Osteoblast (primary cell): ENCODE data around the gene COL23A1. TPM values are rescaled to one million over a fixed set of nuclear protein-coding genes. Genes with fewer than 3 reads are reported as not detected.

Experiments used
- DNase-seq: peaks from one replicate; pipeline ENCODE4 v3.0.0; 2011; ENCODE audit warnings: low spot score, mixed read lengths; ENCODE audit not compliant: insufficient read length; ENCODE audit errors: missing footprints
- H2AFZ ChIP-seq: 2 replicates; pipeline ENCODE4 v1.6.0; 2011; ENCODE audit warnings: mild to moderate bottlenecking, low read length
- H3K27ac ChIP-seq: 2 replicates; pipeline ENCODE4 v1.5.1; 2011; ENCODE audit warnings: mild to moderate bottlenecking, low read depth, low read length, moderate library complexity
- H3K27me3 ChIP-seq: 2 replicates; pipeline ENCODE4 v1.6.0; 2012; ENCODE audit warnings: mild to moderate bottlenecking, control low read depth, inconsistent platforms, low read length, moderate library complexity; ENCODE audit not compliant: insufficient read depth
- H3K36me3 ChIP-seq: 2 replicates; pipeline ENCODE4 v1.5.1; 2011; ENCODE audit warnings: mild to moderate bottlenecking, low read length, control low read depth, moderate library complexity; ENCODE audit not compliant: insufficient read depth
- H3K4me1 ChIP-seq: 2 replicates; pipeline ENCODE4 v1.5.1; 2011; ENCODE audit warnings: mild to moderate bottlenecking, low read length, control low read depth, moderate library complexity; ENCODE audit not compliant: insufficient read depth
- H3K4me2 ChIP-seq: 2 replicates; pipeline ENCODE4 v1.6.0; 2011; ENCODE audit warnings: mild to moderate bottlenecking, low read length; ENCODE audit not compliant: insufficient read depth
- H3K4me3 ChIP-seq: fragments of 200-600 bp; sonication (generic); 3 replicates; pipeline ENCODE4 v1.5.1; 2012; ENCODE audit warnings: mild to moderate bottlenecking, low read length, inconsistent platforms; ENCODE audit not compliant: insufficient read depth
- H3K79me2 ChIP-seq: 2 replicates; pipeline ENCODE4 v1.6.0; 2012; ENCODE audit warnings: mild to moderate bottlenecking, low read length, control low read depth, inconsistent platforms; ENCODE audit not compliant: insufficient read depth
- H3K9me3 ChIP-seq: 2 replicates; pipeline ENCODE4 v1.5.1; 2011; ENCODE audit warnings: low read depth, low read length, control low read depth
- H4K20me1 ChIP-seq: 2 replicates; pipeline ENCODE4 v1.6.0; 2012; ENCODE audit warnings: mild to moderate bottlenecking, low read length, control low read depth; ENCODE audit not compliant: insufficient read depth
- CTCF ChIP-seq: IDR thresholded peaks from 2 replicates; pipeline ENCODE4 v1.5.1; 2011; ENCODE audit warnings: mild to moderate bottlenecking, low read depth, low read length, moderate library complexity; ENCODE audit errors: extremely low read depth
- total RNA-seq: library from RNA; depleted of rRNA; stranded (reverse); fragments of >200 nt; gene quantifications from 2 replicates; pipeline ENCODE4 v1.2.3, GENCODE V29; 2012

The COL23A1 gene
- total RNA-seq, 1 donor: under 0.01 TPM

- no peak overlapping the region for H3K4me2 ChIP-seq
- no peaks in the 10 kb centered on the region for H3K79me2 ChIP-seq
- no peak overlapping the region for H3K27ac ChIP-seq
- DNase-seq: no peak
- no peaks in the 10 kb centered on the region for H3K27me3 ChIP-seq
- no peaks in the 10 kb centered on the region for H3K9me3 ChIP-seq
- no peak overlapping the region for H3K4me3 ChIP-seq
- H3K4me1 ChIP-seq: no peaks in the 10 kb centered on the region
- no peak overlapping the region for H2AFZ ChIP-seq
- no peaks in the 10 kb centered on the region for H4K20me1 ChIP-seq
- no peaks in the 10 kb centered on the region for H3K36me3 ChIP-seq
- no peak for TF ChIP-seq CTCF
These were observed 252.9 kb downstream of the COL23A1 start for GRCh38 chr5:178337334-178337741.

- Histone ChIP-seq H4K20me1 (no peaks in the 10 kb centered on the region), H3K4me2 (no peak overlapping the region), H2AFZ (no peak overlapping the region)
These were observed 253.3 kb downstream of the COL23A1 start for GRCh38 chr5:178336889-178337288.

GRCh38 chr5:178335302-178336030 is 254.7 kb downstream of the COL23A1 start:
- H3K4me3 ChIP-seq: no peak overlapping the region
- no peak for TF ChIP-seq CTCF
- H3K9me3 ChIP-seq: no peaks in the 10 kb centered on the region

More at GRCh38 chr5:178336889-178337288, 253.3 kb downstream of the COL23A1 start:
- no peak for DNase-seq
- Histone ChIP-seq H3K36me3 (no peaks in the 10 kb centered on the region), H3K4me3 (no peak overlapping the region), H3K27ac (no peak overlapping the region), H3K79me2 (no peaks in the 10 kb centered on the region), H3K9me3 (no peaks in the 10 kb centered on the region), H3K4me1 (no peaks in the 10 kb centered on the region), H3K27me3 (no peaks in the 10 kb centered on the region)
- TF ChIP-seq CTCF: no peak

GRCh38 chr5:178334861-178335260 is 255.3 kb downstream of the COL23A1 start:
- Histone ChIP-seq H3K27ac (no peak overlapping the region), H4K20me1 (no peaks in the 10 kb centered on the region), H3K27me3 (no peaks in the 10 kb centered on the region), H2AFZ (no peak overlapping the region), H3K9me3 (no peaks in the 10 kb centered on the region), H3K36me3 (no peaks in the 10 kb centered on the region), H3K79me2 (no peaks in the 10 kb centered on the region), H3K4me1 (no peaks in the 10 kb centered on the region), H3K4me3 (no peak overlapping the region), H3K4me2 (no peak overlapping the region)
- TF ChIP-seq CTCF: no peak
- no peak for DNase-seq

More at GRCh38 chr5:178335302-178336030, 254.7 kb downstream of the COL23A1 start:
- H3K4me2 ChIP-seq: no peak overlapping the region
- H3K79me2 ChIP-seq: no peaks in the 10 kb centered on the region
- no peaks in the 10 kb centered on the region for H4K20me1 ChIP-seq
- no peak overlapping the region for H3K27ac ChIP-seq
- H2AFZ ChIP-seq: no peak overlapping the region
- no peaks in the 10 kb centered on the region for H3K4me1 ChIP-seq
- DNase-seq: no peak
- H3K27me3 ChIP-seq: no peaks in the 10 kb centered on the region
- no peaks in the 10 kb centered on the region for H3K36me3 ChIP-seq
